ENCODE results near the gene MCM10.

GRCh38 chr10:13247784-13248183 is 86.4 kb downstream of the MCM10 start:
- no peak for TF ChIP-seq POLR2A (IDR thresholded peaks at IDR 0.05; ENCODE audit: borderline replicate concordance, extremely low read depth, insufficient read depth, insufficient read length)
- TF ChIP-seq POLR2AphosphoS5 (IDR thresholded peaks at IDR 0.05; ENCODE audit: low read depth, low read length), result no peak
- no peak for TF ChIP-seq CTCF (IDR thresholded peaks at IDR 0.05 in 2 of 3, conservative IDR thresholded peaks at IDR 0.05 in 1 of 3; ENCODE audit: borderline replicate concordance in 1 of 3, insufficient read depth in 1 of 3, low read depth in 2 of 3, low read length in 2 of 3)
- TF ChIP-seq SP1 (IDR thresholded peaks at IDR 0.05; ENCODE audit: low read depth), result no peak
- no peak for TF ChIP-seq RAD21 (IDR thresholded peaks at IDR 0.05; ENCODE audit: low read depth)
- no peak for TF ChIP-seq YY1 (IDR thresholded peaks at IDR 0.05; ENCODE audit: extremely low read depth, insufficient replicate concordance, low read depth, low read length)
- no peak for TF ChIP-seq MAX (IDR thresholded peaks at IDR 0.05)
- no peak for TF ChIP-seq REST (IDR thresholded peaks at IDR 0.05; ENCODE audit: low read depth)
- no peak for TF ChIP-seq CBX3 (IDR thresholded peaks at IDR 0.05; ENCODE audit: low read depth)

All from HCT116 (cell line).